ENCODE data around the gene PTCD2. TPM values are rescaled to one million over a fixed set of nuclear protein-coding genes. Genes with fewer than 3 reads are reported as not detected.

The PTCD2 gene
- total and polyA plus RNA-seq, 2 donors, result 4.1 to 7.7 TPM

Other genes with a start within 250 kb of the PTCD2 start
- 1.6 TPM for gene MAP1B, start 212.9 kb upstream of the PTCD2 start, total RNA-seq
- gene MAP1B, start 212.9 kb upstream of the PTCD2 start, polyA plus RNA-seq, result 3.1 TPM
- 46.0 TPM for gene MRPS27, start 133 bp upstream of the PTCD2 start, total RNA-seq
- 27.9 TPM for gene MRPS27, start 133 bp upstream of the PTCD2 start, polyA plus RNA-seq
- gene ZNF366, start 187.0 kb downstream of the PTCD2 start, total RNA-seq, result 3.8 TPM
- gene ZNF366, start 187.0 kb downstream of the PTCD2 start, polyA plus RNA-seq, result 0.59 TPM